Prostate gland (tissue), 2 donors: ENCODE results near the gene HBD.

Experiments
- POLR2A ChIP-seq: fragments of 450-650 bp; IDR thresholded peaks from one replicate; pipeline ENCODE4 v1.6.1; 2016; ENCODE audit warnings: antibody characterized with exemption, mild to moderate bottlenecking
- POLR2AphosphoS5 ChIP-seq: sonication (generic); formaldehyde crosslinking; IDR thresholded peaks from one replicate; pipeline ENCODE4 v1.6.1; 2017; ENCODE audit warnings: antibody characterized with exemption
- TF ChIP-seq, protein P1 (sequence below), 4 experiments: fragments of 200-600 bp in 2 of 4; fragments of 450-650 bp in 2 of 4; sonication (generic) in 2 of 4; IDR thresholded peaks; 1 replicate in 3 of 4; 2 replicates in 1 of 4; pipeline ENCODE4 v1.5.1; 2016 to 2019; ENCODE audit warnings: antibody characterized with exemption in 4 of 4, mild to moderate bottlenecking in 2 of 4, moderate library complexity in 2 of 4

GRCh38 chr11:5200582-5200981 lies 33.7 kb downstream of the HBD start, which contains the start of gene OR51V1:
- TF ChIP-seq, protein P1, sequence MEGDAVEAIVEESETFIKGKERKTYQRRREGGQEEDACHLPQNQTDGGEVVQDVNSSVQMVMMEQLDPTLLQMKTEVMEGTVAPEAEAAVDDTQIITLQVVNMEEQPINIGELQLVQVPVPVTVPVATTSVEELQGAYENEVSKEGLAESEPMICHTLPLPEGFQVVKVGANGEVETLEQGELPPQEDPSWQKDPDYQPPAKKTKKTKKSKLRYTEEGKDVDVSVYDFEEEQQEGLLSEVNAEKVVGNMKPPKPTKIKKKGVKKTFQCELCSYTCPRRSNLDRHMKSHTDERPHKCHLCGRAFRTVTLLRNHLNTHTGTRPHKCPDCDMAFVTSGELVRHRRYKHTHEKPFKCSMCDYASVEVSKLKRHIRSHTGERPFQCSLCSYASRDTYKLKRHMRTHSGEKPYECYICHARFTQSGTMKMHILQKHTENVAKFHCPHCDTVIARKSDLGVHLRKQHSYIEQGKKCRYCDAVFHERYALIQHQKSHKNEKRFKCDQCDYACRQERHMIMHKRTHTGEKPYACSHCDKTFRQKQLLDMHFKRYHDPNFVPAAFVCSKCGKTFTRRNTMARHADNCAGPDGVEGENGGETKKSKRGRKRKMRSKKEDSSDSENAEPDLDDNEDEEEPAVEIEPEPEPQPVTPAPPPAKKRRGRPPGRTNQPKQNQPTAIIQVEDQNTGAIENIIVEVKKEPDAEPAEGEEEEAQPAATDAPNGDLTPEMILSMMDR (IDR thresholded peaks at IDR 0.05): no peak
- no peak for TF ChIP-seq POLR2AphosphoS5
- TF ChIP-seq POLR2A: no peak
